KMS-11 (cell line): ENCODE data around the gene PRKAR2B.

Experiments used
- H2AFZ ChIP-seq: fragments of 200-600 bp; sonication (generic); 2 replicates; pipeline ENCODE4 v1.6.1; 2016; ENCODE audit warnings: antibody characterized with exemption, mixed run types, low read depth
- H3K27ac ChIP-seq: fragments of 200-600 bp; sonication (generic); 2 replicates; pipeline ENCODE4 v1.6.1; 2016; ENCODE audit warnings: mild to moderate bottlenecking, mixed run types
- H3K27me3 ChIP-seq: fragments of 200-600 bp; sonication (generic); 2 replicates; pipeline ENCODE4 v1.6.1; 2017; ENCODE audit warnings: mild to moderate bottlenecking, low read depth, mixed run types, moderate library complexity; ENCODE audit not compliant: insufficient read depth
- H3K36me3 ChIP-seq: fragments of 200-600 bp; sonication (generic); 2 replicates; pipeline ENCODE4 v1.6.1; 2017; ENCODE audit warnings: mild to moderate bottlenecking, mixed run types; ENCODE audit not compliant: insufficient read depth
- H3K4me1 ChIP-seq: fragments of 200-600 bp; sonication (generic); 2 replicates; pipeline ENCODE4 v1.6.1; 2016; ENCODE audit warnings: mild to moderate bottlenecking, low read depth, mixed run types; ENCODE audit not compliant: poor library complexity, severe bottlenecking
- H3K4me2 ChIP-seq: fragments of 200-600 bp; sonication (generic); 2 replicates; pipeline ENCODE4 v1.7.0; 2016; ENCODE audit warnings: mild to moderate bottlenecking, mixed run types
- H3K4me3 ChIP-seq: fragments of 200-600 bp; sonication (generic); IDR thresholded peaks from 2 replicates; pipeline ENCODE4 v1.6.1; 2017; ENCODE audit warnings: low read depth, low read length, mixed read lengths; ENCODE audit not compliant: insufficient read depth
- H3K79me2 ChIP-seq: fragments of 200-600 bp; sonication (generic); 2 replicates; pipeline ENCODE4 v1.6.1; 2016; ENCODE audit warnings: low read depth, mixed run types; ENCODE audit not compliant: insufficient read depth
- H3K9ac ChIP-seq: fragments of 200-600 bp; sonication (generic); 2 replicates; pipeline ENCODE4 v1.6.1; 2016; ENCODE audit warnings: mild to moderate bottlenecking, mixed run types
- H4K20me1 ChIP-seq: fragments of 200-600 bp; sonication (generic); 2 replicates; pipeline ENCODE4 v1.6.1; 2016; ENCODE audit warnings: mild to moderate bottlenecking, mixed run types; ENCODE audit not compliant: insufficient read depth
- TF ChIP-seq, protein P1 (sequence below): fragments of 200-600 bp; sonication (generic); conservative IDR thresholded peaks from 2 replicates; pipeline ENCODE4 v1.6.1; 2017; ENCODE audit warnings: low read depth, mild to moderate bottlenecking, antibody characterized with exemption, low read length, moderate library complexity, mixed read lengths

Gene PRKAR2B

DNA sequence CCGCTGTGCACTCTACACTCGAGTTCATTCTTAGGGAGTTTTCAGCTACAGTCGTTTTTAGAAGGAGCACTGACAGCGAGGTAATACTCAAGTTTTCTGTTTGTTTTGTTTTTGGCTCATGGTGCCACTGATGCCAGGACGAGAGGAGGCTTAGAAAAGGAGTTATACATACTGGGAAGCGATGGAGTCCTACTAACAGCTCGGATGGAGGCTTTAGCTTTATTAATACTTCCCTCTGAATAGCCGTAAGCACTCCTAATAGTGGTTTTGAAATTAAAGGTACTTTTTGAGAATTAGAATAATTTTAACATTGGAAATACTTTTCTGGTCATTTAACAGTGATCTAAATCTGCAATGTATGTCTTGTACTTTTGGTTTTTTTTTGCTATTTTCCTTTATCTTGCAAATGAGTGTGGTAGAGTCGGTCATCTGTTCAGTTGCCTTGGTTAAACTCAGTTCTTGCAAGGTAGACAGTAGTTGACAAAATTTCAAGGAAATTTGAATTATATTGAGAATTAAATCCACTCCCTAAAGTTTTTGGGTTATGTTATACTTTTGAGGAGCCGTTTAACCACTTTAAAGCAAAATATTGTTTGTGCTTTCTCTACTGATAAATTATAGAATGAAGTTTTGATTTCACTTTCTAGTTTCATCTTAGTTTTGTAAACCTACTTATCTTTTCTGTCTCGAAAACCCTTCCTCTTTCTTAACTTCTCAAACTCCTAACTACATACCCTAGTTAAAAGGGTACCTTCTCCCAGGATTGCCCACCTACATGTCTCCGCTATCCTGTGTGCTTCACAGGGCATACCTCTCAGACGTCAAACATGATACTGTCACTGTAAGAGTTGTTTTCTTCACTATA is 125.8 kb downstream of the PRKAR2B start:
- H2AFZ ChIP-seq: peak overlapping the region; percentile 41; the same call in 1 of the 2 replicates

DNA sequence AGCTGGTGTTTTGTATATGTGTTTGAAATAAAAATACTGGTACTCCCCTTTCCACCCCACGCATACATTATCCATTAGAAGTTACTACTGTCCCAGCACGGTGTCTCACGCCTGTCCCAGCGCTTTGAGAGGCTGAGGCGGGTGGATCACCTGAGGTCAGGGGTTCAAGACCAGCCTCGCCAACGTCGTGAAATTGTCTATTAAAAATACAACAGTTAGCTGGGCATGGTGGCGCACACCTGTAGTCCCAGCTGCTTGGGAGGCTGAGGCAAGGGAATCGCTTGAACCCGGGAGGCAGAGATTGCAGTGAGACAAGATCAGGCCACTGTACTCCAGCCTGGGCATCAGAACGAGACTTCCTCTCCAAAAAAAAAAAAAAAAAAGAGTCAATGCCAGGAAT is 127.0 kb downstream of the PRKAR2B start:
- TF ChIP-seq, protein P1, sequence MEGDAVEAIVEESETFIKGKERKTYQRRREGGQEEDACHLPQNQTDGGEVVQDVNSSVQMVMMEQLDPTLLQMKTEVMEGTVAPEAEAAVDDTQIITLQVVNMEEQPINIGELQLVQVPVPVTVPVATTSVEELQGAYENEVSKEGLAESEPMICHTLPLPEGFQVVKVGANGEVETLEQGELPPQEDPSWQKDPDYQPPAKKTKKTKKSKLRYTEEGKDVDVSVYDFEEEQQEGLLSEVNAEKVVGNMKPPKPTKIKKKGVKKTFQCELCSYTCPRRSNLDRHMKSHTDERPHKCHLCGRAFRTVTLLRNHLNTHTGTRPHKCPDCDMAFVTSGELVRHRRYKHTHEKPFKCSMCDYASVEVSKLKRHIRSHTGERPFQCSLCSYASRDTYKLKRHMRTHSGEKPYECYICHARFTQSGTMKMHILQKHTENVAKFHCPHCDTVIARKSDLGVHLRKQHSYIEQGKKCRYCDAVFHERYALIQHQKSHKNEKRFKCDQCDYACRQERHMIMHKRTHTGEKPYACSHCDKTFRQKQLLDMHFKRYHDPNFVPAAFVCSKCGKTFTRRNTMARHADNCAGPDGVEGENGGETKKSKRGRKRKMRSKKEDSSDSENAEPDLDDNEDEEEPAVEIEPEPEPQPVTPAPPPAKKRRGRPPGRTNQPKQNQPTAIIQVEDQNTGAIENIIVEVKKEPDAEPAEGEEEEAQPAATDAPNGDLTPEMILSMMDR: no peak
- Histone ChIP-seq H3K4me1 (peaks cover 48% of the 10 kb centered on the region), H3K27ac (no peak overlapping the region), H3K9ac (no peak overlapping the region), H3K36me3 (no peaks in the 10 kb centered on the region), H3K4me2 (peak overlapping the region; percentile 55; the same call in 1 of the 2 replicates), H3K27me3 (no peaks in the 10 kb centered on the region), H4K20me1 (peaks cover 7% of the 10 kb centered on the region; the same call in 1 of the 2 replicates), H3K79me2 (peaks cover 41% of the 10 kb centered on the region), H3K4me3 (no peak overlapping the region), H2AFZ (no peak overlapping the region)

More for the DNA sequence above, 125.8 kb downstream of the PRKAR2B start:
- H3K79me2 ChIP-seq: peaks cover 34% of the 10 kb centered on the region
- H3K27ac ChIP-seq: peak overlapping the region; percentile 71
- peaks cover 51% of the 10 kb centered on the region for H3K4me1 ChIP-seq
- H4K20me1 ChIP-seq: peaks cover 7% of the 10 kb centered on the region; the same call in 1 of the 2 replicates
- H3K27me3 ChIP-seq: no peaks in the 10 kb centered on the region
- H3K36me3 ChIP-seq: no peaks in the 10 kb centered on the region
- peak overlapping the region; percentile 62 for H3K4me2 ChIP-seq
- peak overlapping the region; percentile 67; the same call in 1 of the 2 replicates for H3K9ac ChIP-seq
- H3K4me3 ChIP-seq: no peak overlapping the region
- TF ChIP-seq, protein P1: no peak

DNA sequence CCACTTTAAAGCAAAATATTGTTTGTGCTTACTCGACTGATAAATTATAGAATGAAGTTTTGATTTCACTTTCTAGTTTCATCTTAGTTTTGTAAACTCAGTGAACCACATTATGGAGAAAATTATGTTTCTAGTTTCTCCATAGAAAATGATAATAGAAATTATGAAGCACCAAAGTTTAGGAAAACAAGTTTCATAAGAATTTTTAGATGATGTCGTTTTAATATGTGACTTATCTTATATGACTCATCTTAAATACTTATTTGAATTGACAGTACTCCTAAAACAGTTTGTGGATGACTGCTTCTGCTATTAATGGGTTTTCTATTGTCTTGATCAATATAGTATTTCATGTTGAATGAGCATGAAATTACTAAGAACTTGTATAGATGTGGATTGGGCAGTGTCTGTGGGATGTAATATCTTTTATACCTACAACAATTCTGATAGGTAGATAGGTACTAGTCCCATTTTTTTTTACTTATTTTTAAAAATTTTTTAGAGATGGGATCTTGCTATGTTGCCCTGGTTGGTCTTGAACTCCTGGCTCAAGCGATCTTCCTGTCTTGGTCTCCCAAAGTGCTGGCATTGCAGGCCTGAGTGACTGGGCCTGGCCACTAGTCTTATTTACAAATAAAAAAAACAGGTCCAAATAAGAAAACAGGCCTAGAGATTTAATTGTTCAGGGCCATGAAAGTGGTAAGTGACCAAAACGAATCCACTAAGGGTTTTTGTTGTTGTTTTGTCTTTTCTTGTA is 127.9 kb downstream of the PRKAR2B start:
- peaks cover 7% of the 10 kb centered on the region; the same call in 1 of the 2 replicates for H4K20me1 ChIP-seq
- H3K4me2 ChIP-seq: peak overlapping the region; percentile 55

DNA sequence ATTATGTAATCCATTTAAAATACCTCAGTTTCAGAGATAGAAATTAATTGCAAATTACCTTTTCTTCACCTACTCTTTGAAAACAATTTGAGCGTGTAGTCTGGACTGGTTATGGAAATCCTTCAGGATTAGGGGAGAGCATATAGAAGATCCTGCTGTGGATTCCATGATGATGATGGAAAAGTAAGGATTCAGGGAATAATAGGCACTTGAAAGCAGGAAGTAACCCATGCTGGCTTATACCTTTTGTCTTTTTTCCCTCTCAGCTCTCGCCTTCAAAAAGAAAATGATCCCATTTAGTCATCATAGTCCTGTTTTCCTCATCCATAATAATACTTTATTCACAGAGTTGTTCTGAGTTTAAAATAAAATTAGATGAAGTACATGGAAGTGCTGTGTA is 128.7 kb downstream of the PRKAR2B start:
- TF ChIP-seq, protein P1: no peak
- Histone ChIP-seq H3K27ac (no peak overlapping the region), H4K20me1 (peaks cover 7% of the 10 kb centered on the region; the same call in 1 of the 2 replicates), H3K4me1 (peaks cover 42% of the 10 kb centered on the region), H2AFZ (no peak overlapping the region), H3K36me3 (no peaks in the 10 kb centered on the region), H3K79me2 (peaks cover 56% of the 10 kb centered on the region), H3K4me3 (no peak overlapping the region), H3K9ac (no peak overlapping the region), H3K27me3 (no peaks in the 10 kb centered on the region), H3K4me2 (no peak overlapping the region)

More for the DNA sequence above, 127.9 kb downstream of the PRKAR2B start:
- TF ChIP-seq, protein P1: no peak
- H3K36me3 ChIP-seq: no peaks in the 10 kb centered on the region
- no peak overlapping the region for H2AFZ ChIP-seq
- H3K9ac ChIP-seq: no peak overlapping the region
- no peak overlapping the region for H3K4me3 ChIP-seq
- H3K27ac ChIP-seq: no peak overlapping the region
- no peaks in the 10 kb centered on the region for H3K27me3 ChIP-seq
- peaks cover 42% of the 10 kb centered on the region for H3K4me1 ChIP-seq
- H3K79me2 ChIP-seq: peaks cover 49% of the 10 kb centered on the region
